DND-41 (cell line): ENCODE measurements around the gene USP13.

Experiments used
- ATAC-seq: fragments of 200-7000 bp; cut with Tn5 transposase; 3 replicates; pipeline ENCODE4 v1.9.1; 2021; ENCODE audit warnings: low read depth; ENCODE audit not compliant: insufficient read depth
- DNase-seq: peaks from one replicate; pipeline ENCODE4 v3.0.0-alpha.2; 2020
- H2AFZ ChIP-seq: 2 replicates; pipeline ENCODE4 v1.6.0; 2012; ENCODE audit warnings: low read depth, low read length
- H3K27ac ChIP-seq: 2 replicates; pipeline ENCODE4 v1.5.1; 2012; ENCODE audit warnings: low read length, inconsistent platforms
- H3K27me3 ChIP-seq: fragments of 200-600 bp; sonication (generic); 2 replicates; pipeline ENCODE4 v1.6.0; 2012; ENCODE audit warnings: low read length, mild to moderate bottlenecking, inconsistent platforms; ENCODE audit not compliant: insufficient read depth, poor library complexity
- H3K36me3 ChIP-seq: 2 replicates; pipeline ENCODE4 v1.5.1; 2012; ENCODE audit warnings: low read length, inconsistent platforms; ENCODE audit not compliant: insufficient read depth
- H3K4me1 ChIP-seq: 2 replicates; pipeline ENCODE4 v1.5.1; 2012; ENCODE audit warnings: mild to moderate bottlenecking, low read length; ENCODE audit not compliant: insufficient read depth
- H3K4me2 ChIP-seq: 2 replicates; pipeline ENCODE4 v1.6.0; 2012; ENCODE audit warnings: mild to moderate bottlenecking, moderate library complexity, low read length, inconsistent platforms; ENCODE audit not compliant: insufficient read depth
- H3K4me3 ChIP-seq, 2 experiments: fragments of 200-600 bp in 1 of 2; shearing (Covaris generic) in 1 of 2; 2 replicates each; pipeline ENCODE4 v1.5.1; 2012 to 2016; ENCODE audit warnings: inconsistent platforms in 2 of 2, low read length in 2 of 2, mild to moderate bottlenecking in 2 of 2, low read depth in 1 of 2, moderate library complexity in 1 of 2
- H3K79me2 ChIP-seq: 2 replicates; pipeline ENCODE4 v1.6.0; 2012; ENCODE audit warnings: low read length, inconsistent platforms; ENCODE audit not compliant: insufficient read depth
- H3K9ac ChIP-seq: 2 replicates; pipeline ENCODE4 v1.6.0; 2012; ENCODE audit warnings: low read depth, mild to moderate bottlenecking, inconsistent platforms, low read length, moderate library complexity
- H3K9me3 ChIP-seq: 2 replicates; pipeline ENCODE4 v1.5.1; 2012; ENCODE audit warnings: low read length, moderate library complexity, mild to moderate bottlenecking, inconsistent platforms; ENCODE audit not compliant: insufficient read depth, severe bottlenecking
- H4K20me1 ChIP-seq: 2 replicates; pipeline ENCODE4 v1.6.0; 2012; ENCODE audit warnings: low read length; ENCODE audit not compliant: insufficient read depth
- CTCF ChIP-seq: IDR thresholded peaks from 2 replicates; pipeline ENCODE4 v1.5.1; 2012; ENCODE audit warnings: borderline replicate concordance, low read length, moderate library complexity, mild to moderate bottlenecking; ENCODE audit not compliant: poor library complexity, severe bottlenecking; ENCODE audit errors: extremely low read depth
- EZH2 ChIP-seq: IDR thresholded peaks from 3 replicates; pipeline ENCODE4 v1.6.1; 2012; ENCODE audit warnings: borderline replicate concordance, low read depth, mild to moderate bottlenecking, moderate library complexity, low read length, inconsistent platforms; ENCODE audit not compliant: severe bottlenecking

USP13 gene

GRCh38 chr3:179788996-179789395 lies 136.2 kb downstream of the USP13 start:
- DNase-seq, result no peak
- H3K9me3 ChIP-seq, result no peaks in the 10 kb centered on the region
- no peak overlapping the region for H3K27ac ChIP-seq
- no peak for ATAC-seq
- no peaks in the 10 kb centered on the region for H3K79me2 ChIP-seq
- no peaks in the 10 kb centered on the region for H3K27me3 ChIP-seq
- no peak overlapping the region for H2AFZ ChIP-seq
- H4K20me1 ChIP-seq, result no peaks in the 10 kb centered on the region
- H3K4me3 ChIP-seq, result no peak overlapping the region
- peaks cover 18% of the 10 kb centered on the region; the same call in 1 of the 2 replicates for H3K36me3 ChIP-seq
- H3K9ac ChIP-seq, result no peak overlapping the region
- no peak overlapping the region for H3K4me2 ChIP-seq
- no peaks in the 10 kb centered on the region for H3K4me1 ChIP-seq
- TF ChIP-seq EZH2, result no peak

GRCh38 chr3:179791793-179792192 lies 139.0 kb downstream of the USP13 start:
- no peak for DNase-seq
- Histone ChIP-seq H4K20me1 (no peaks in the 10 kb centered on the region), H3K27me3 (no peaks in the 10 kb centered on the region), H3K9ac (no peak overlapping the region), H3K4me1 (no peaks in the 10 kb centered on the region), H3K27ac (no peak overlapping the region), H3K36me3 (no peaks in the 10 kb centered on the region), H3K79me2 (no peaks in the 10 kb centered on the region), H2AFZ (no peak overlapping the region), H3K9me3 (no peaks in the 10 kb centered on the region), H3K4me3 (no peak overlapping the region), H3K4me2 (no peak overlapping the region)
- TF ChIP-seq CTCF (no peak), EZH2 (no peak)
- no peak for ATAC-seq

- H3K4me2 ChIP-seq, result no peak overlapping the region
- peaks cover 6% of the 10 kb centered on the region; the same call in 1 of the 2 replicates for H3K36me3 ChIP-seq
- H3K9me3 ChIP-seq, result no peaks in the 10 kb centered on the region
- H3K4me3 ChIP-seq, result no peak overlapping the region
- no peaks in the 10 kb centered on the region for H3K4me1 ChIP-seq
- no peaks in the 10 kb centered on the region for H3K27me3 ChIP-seq
- H2AFZ ChIP-seq, result no peak overlapping the region
- H3K27ac ChIP-seq, result no peak overlapping the region
- H3K9ac ChIP-seq, result no peak overlapping the region
- H3K79me2 ChIP-seq, result no peaks in the 10 kb centered on the region
- TF ChIP-seq EZH2 (no peak), CTCF (no peak)
- H4K20me1 ChIP-seq, result no peaks in the 10 kb centered on the region
- DNase-seq (peak; percentile 6), ATAC-seq (peak; percentile 57)
These were observed 141.5 kb downstream of the USP13 start for GRCh38 chr3:179794355-179794754.

- Histone ChIP-seq H3K9ac (no peak overlapping the region), H4K20me1 (no peaks in the 10 kb centered on the region), H3K27me3 (no peaks in the 10 kb centered on the region), H2AFZ (no peak overlapping the region), H3K4me1 (no peaks in the 10 kb centered on the region), H3K27ac (no peak overlapping the region), H3K9me3 (no peaks in the 10 kb centered on the region), H3K4me2 (no peak overlapping the region), H3K36me3 (peaks cover 26% of the 10 kb centered on the region), H3K79me2 (no peaks in the 10 kb centered on the region), H3K4me3 (no peak overlapping the region)
- no peak for DNase-seq
- 0 out of 3 replicates have a peak, but pooled peaks have one; percentile 34 for ATAC-seq
- no peak for TF ChIP-seq EZH2
- no peak for TF ChIP-seq CTCF
These were observed 143.6 kb downstream of the USP13 start for GRCh38 chr3:179796421-179796820.
